Colonic mucosa (tissue), 4 donors: ENCODE results near the gene FARS2. TPM values are rescaled to one million over a fixed set of nuclear protein-coding genes. Genes with fewer than 3 reads are reported as not detected.

Source experiments
- DNase-seq: peaks from one replicate; pipeline ENCODE4 v3.0.0-alpha.2; 2020
- H3K27ac ChIP-seq: fragments of 200-600 bp; one replicate; pipeline ENCODE4 v1.8.0; 2021
- H3K27me3 ChIP-seq: fragments of 200-600 bp; one replicate; pipeline ENCODE4 v1.8.0; 2021
- H3K36me3 ChIP-seq: fragments of 200-600 bp; one replicate; pipeline ENCODE4 v1.8.0; 2021
- H3K4me1 ChIP-seq: fragments of 200-600 bp; one replicate; pipeline ENCODE4 v1.8.0; 2021; ENCODE audit warnings: mild to moderate bottlenecking
- H3K4me3 ChIP-seq: fragments of 200-600 bp; one replicate; pipeline ENCODE4 v1.8.0; 2021
- H3K9ac ChIP-seq, 2 donors: one replicate each; pipeline ENCODE4 v1.7.0; 2013; ENCODE audit warnings: control low read depth in 2 of 2, low read depth in 2 of 2, low read length in 2 of 2
- H3K9me3 ChIP-seq: fragments of 200-600 bp; one replicate; pipeline ENCODE4 v1.8.0; 2021
- intact Hi-C: fragments of 100-400 bp; cut with DNase I; formaldehyde crosslinking; loops from one replicate; pipeline ENCODE4 v1.14.1; 2022
- total RNA-seq, 2 donors: library from RNA; stranded (reverse); fragmentation: NEBNext Ultra II Directional in 1 of 2; extraction: Animal tissue kit (Norgen Biotek cat#: 25700) in 1 of 2; gene quantifications; one replicate each; pipeline ENCODE4 v1.2.1, GENCODE V29; 2021
- TF ChIP-seq, protein P1 (sequence below): fragments of 200-600 bp; IDR thresholded peaks from one replicate; pipeline ENCODE4 v1.8.0; 2022; ENCODE audit warnings: antibody characterized with exemption, mild to moderate bottlenecking
- donor health status: healthy.
- donor health status: DM: no; HTN: no; CAD: no.
- donor health status: DM: no; HTN: no; CAD: no.

Gene FARS2
- total RNA-seq, 2 donors from 2014 or later = 14.7 to 23.0 TPM

GRCh38 chr6:5300206-5300764 lies 39.0 kb downstream of the FARS2 start:
- H3K27me3 ChIP-seq = no peaks in the 10 kb centered on the region
- no peak for DNase-seq
- no peaks in the 10 kb centered on the region for H3K4me1 ChIP-seq
- H3K36me3 ChIP-seq = no peaks in the 10 kb centered on the region
- H3K9ac ChIP-seq = no peak overlapping the region
- no peaks in the 10 kb centered on the region for H3K9me3 ChIP-seq
- no peak overlapping the region for H3K4me3 ChIP-seq
- intact Hi-C loops = loop anchor here (5.0 kb wide), 1 partner anchor 158 kb away; no protein-coding TSS in a partner anchor
- no peak overlapping the region for H3K27ac ChIP-seq
- TF ChIP-seq, protein P1, sequence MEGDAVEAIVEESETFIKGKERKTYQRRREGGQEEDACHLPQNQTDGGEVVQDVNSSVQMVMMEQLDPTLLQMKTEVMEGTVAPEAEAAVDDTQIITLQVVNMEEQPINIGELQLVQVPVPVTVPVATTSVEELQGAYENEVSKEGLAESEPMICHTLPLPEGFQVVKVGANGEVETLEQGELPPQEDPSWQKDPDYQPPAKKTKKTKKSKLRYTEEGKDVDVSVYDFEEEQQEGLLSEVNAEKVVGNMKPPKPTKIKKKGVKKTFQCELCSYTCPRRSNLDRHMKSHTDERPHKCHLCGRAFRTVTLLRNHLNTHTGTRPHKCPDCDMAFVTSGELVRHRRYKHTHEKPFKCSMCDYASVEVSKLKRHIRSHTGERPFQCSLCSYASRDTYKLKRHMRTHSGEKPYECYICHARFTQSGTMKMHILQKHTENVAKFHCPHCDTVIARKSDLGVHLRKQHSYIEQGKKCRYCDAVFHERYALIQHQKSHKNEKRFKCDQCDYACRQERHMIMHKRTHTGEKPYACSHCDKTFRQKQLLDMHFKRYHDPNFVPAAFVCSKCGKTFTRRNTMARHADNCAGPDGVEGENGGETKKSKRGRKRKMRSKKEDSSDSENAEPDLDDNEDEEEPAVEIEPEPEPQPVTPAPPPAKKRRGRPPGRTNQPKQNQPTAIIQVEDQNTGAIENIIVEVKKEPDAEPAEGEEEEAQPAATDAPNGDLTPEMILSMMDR = no peak

- Histone ChIP-seq H3K9ac (no peak overlapping the region), H3K4me1 (no peaks in the 10 kb centered on the region), H3K27ac (no peak overlapping the region), H3K36me3 (no peaks in the 10 kb centered on the region), H3K9me3 (no peaks in the 10 kb centered on the region), H3K4me3 (no peak overlapping the region), H3K27me3 (no peaks in the 10 kb centered on the region)
- intact Hi-C loops = loop anchor here (5.0 kb wide), 1 partner anchor 160 kb away; no protein-coding TSS in a partner anchor
- TF ChIP-seq, protein P1 = no peak
- DNase-seq = no peak
These were observed 41.1 kb downstream of the FARS2 start for GRCh38 chr6:5302220-5302946.

- H3K4me1 ChIP-seq = no peaks in the 10 kb centered on the region
- TF ChIP-seq, protein P1 = peak; percentile 58
- intact Hi-C loops = loop anchor here (5.0 kb wide), 1 partner anchor 161 kb away; no protein-coding TSS in a partner anchor
- H3K27ac ChIP-seq = no peak overlapping the region
- H3K9me3 ChIP-seq = no peaks in the 10 kb centered on the region
- H3K4me3 ChIP-seq = no peak overlapping the region
- H3K9ac ChIP-seq = no peak overlapping the region
- H3K36me3 ChIP-seq = no peaks in the 10 kb centered on the region
- H3K27me3 ChIP-seq = no peaks in the 10 kb centered on the region
- DNase-seq = peak; percentile 62
These were observed 41.8 kb downstream of the FARS2 start for GRCh38 chr6:5302995-5303622.

DNA sequence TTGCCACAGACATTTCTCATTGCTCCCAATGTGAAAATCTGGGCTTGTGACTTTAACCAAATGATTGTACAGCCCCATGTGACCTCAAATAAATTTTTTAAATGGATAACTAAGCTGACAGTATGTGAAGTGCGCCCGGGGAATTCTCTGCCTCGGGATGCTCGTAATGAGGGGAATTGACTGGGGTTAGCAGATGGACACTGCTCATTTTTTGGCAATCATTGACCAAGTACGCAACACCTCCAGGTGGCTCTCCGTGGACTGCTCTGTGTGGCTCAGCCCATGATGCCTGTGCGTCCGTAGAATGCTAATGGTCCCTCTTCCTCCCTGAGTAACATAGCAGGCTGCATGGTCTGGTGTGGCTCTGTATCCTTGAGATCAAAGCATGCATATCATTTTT lies 42.4 kb downstream of the FARS2 start:
- TF ChIP-seq, protein P1 = no peak
- DNase-seq = no peak
- no peaks in the 10 kb centered on the region for H3K4me1 ChIP-seq
- no peaks in the 10 kb centered on the region for H3K36me3 ChIP-seq
- H3K9ac ChIP-seq = no peak overlapping the region
- no peak overlapping the region for H3K4me3 ChIP-seq
- intact Hi-C loops = loop anchor here (5.0 kb wide), 1 partner anchor 161 kb away; no protein-coding TSS in a partner anchor
- H3K27ac ChIP-seq = no peak overlapping the region
- H3K27me3 ChIP-seq = no peaks in the 10 kb centered on the region
- H3K9me3 ChIP-seq = no peaks in the 10 kb centered on the region

- Histone ChIP-seq H3K27ac (no peak overlapping the region), H3K9ac (no peak overlapping the region)
- intact Hi-C loops = no loop called here
These were observed 44.8 kb downstream of the FARS2 start for GRCh38 chr6:5305968-5306626.

More at GRCh38 chr6:5305968-5306626, 44.8 kb downstream of the FARS2 start:
- Histone ChIP-seq H3K27me3 (no peaks in the 10 kb centered on the region), H3K36me3 (no peaks in the 10 kb centered on the region), H3K4me1 (no peaks in the 10 kb centered on the region), H3K4me3 (no peak overlapping the region), H3K9me3 (no peaks in the 10 kb centered on the region)
- TF ChIP-seq, protein P1 = no peak
- DNase-seq = no peak
